DOHH2 (cell line): ENCODE results near the gene NPVF.

Experiments
- H3F3A ChIP-seq: fragments of 200-600 bp; sonication (generic), shearing (Covaris generic); 2 replicates; pipeline ENCODE4 v1.6.0; 2016; ENCODE audit warnings: antibody characterized with exemption, mild to moderate bottlenecking; ENCODE audit not compliant: control insufficient read depth, insufficient read depth
- H3K27ac ChIP-seq: fragments of 200-600 bp; sonication (generic); 2 replicates; pipeline ENCODE4 v1.5.1; 2014; ENCODE audit warnings: low read depth, mild to moderate bottlenecking, low read length, moderate library complexity
- H3K27me3 ChIP-seq: fragments of 200-600 bp; sonication (generic); 2 replicates; pipeline ENCODE4 v1.6.1; 2014; ENCODE audit warnings: mild to moderate bottlenecking, low read length, mixed read lengths; ENCODE audit not compliant: control insufficient read depth
- H3K36me3 ChIP-seq: fragments of 200-600 bp; sonication (generic); 2 replicates; pipeline ENCODE4 v1.6.1; 2014; ENCODE audit warnings: mild to moderate bottlenecking, low read length, moderate library complexity, mixed read lengths; ENCODE audit not compliant: control insufficient read depth
- H3K4me1 ChIP-seq: fragments of 200-600 bp; sonication (generic); 2 replicates; pipeline ENCODE4 v1.6.1; 2014; ENCODE audit warnings: mild to moderate bottlenecking, low read length, mixed read lengths; ENCODE audit not compliant: control insufficient read depth
- H3K4me2 ChIP-seq: fragments of 200-600 bp; sonication (generic); 2 replicates; pipeline ENCODE4 v1.6.0; 2014; ENCODE audit warnings: mild to moderate bottlenecking, low read length, moderate library complexity
- H3K4me3 ChIP-seq: fragments of 200-600 bp; sonication (generic); 2 replicates; pipeline ENCODE4 v1.5.1; 2014; ENCODE audit warnings: mild to moderate bottlenecking, low read length, mixed read lengths
- H3K79me2 ChIP-seq: fragments of 200-600 bp; sonication (generic); 2 replicates; pipeline ENCODE4 v1.6.1; 2014; ENCODE audit warnings: mild to moderate bottlenecking, low read length, mixed read lengths; ENCODE audit not compliant: control insufficient read depth
- H3K9me2 ChIP-seq: fragments of 200-600 bp; sonication (generic); replicated peaks from 2 replicates; pipeline ENCODE4 v1.6.1; 2014; ENCODE audit warnings: mild to moderate bottlenecking, low read length, mixed read lengths; ENCODE audit not compliant: control insufficient read depth
- H3K9me3 ChIP-seq: fragments of 200-600 bp; sonication (generic); 2 replicates; pipeline ENCODE4 v1.6.1; 2014; ENCODE audit warnings: antibody characterized with exemption, low read length, mixed read lengths; ENCODE audit not compliant: control insufficient read depth, insufficient read depth
- H4K20me1 ChIP-seq: fragments of 200-600 bp; sonication (generic); 2 replicates; pipeline ENCODE4 v1.6.0; 2014; ENCODE audit warnings: low read depth, mild to moderate bottlenecking, antibody characterized with exemption, low read length, moderate library complexity; ENCODE audit not compliant: control insufficient read depth, insufficient read depth
- CTCF ChIP-seq: fragments of 200-600 bp; sonication (generic); IDR thresholded peaks from one replicate; pipeline ENCODE4 v1.5.1; 2014; ENCODE audit warnings: antibody characterized with exemption, mild to moderate bottlenecking, low read depth, low read length; ENCODE audit not compliant: poor library complexity, severe bottlenecking
- EZH2phosphoT487 ChIP-seq: fragments of 200-600 bp; sonication (generic); IDR thresholded peaks from 2 replicates; pipeline ENCODE4 v1.6.1; 2017; ENCODE audit warnings: borderline replicate concordance, mild to moderate bottlenecking, antibody characterized with exemption, low read length, moderate library complexity, mixed read lengths

NPVF gene

DNA sequence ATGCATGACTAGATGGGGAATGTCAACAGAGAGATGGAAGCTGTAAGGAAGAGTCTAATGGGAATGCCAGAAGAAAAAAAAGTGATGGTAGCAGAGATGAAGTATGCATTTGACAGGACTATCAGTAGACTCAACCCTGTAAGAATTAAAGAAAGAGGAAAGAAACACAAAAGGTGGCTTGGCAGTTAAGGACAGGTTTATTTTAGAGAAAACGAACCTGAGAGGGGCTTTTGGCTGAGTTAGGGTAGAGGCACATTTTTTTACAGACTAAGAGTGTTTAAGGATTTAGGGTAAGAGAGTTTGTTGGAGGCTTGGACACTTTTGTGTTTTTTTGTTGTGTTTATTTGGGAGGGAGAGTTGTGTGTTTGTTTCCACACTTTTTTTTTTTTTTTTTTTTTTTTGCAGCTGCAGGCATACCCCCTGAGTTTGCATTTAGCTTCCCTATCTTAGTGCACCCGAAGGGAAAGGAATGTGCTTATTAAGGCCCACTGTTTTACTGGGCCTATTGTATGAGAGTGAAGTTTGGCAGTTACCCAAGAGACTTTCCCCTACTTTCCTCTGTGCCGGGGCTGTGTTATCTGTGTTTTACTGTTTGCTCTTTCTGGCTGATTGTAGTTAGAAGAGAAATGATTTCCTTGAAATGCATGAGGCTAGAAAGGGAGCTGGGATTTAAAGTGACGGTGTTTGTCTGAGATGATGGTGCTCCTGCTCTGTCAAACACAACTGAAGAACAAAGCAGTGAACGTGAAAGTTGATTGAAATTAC is 32.0 kb downstream of the NPVF start:
- H3K9me3 ChIP-seq = no peaks in the 10 kb centered on the region
- no peaks in the 10 kb centered on the region for H3K36me3 ChIP-seq
- H4K20me1 ChIP-seq = no peaks in the 10 kb centered on the region
- no peak overlapping the region for H3K4me3 ChIP-seq
- H3K9me2 ChIP-seq = no peaks in the 10 kb centered on the region
- TF ChIP-seq EZH2phosphoT487 (no peak), CTCF (no peak)
- no peak overlapping the region for H3K27ac ChIP-seq
- H3F3A ChIP-seq = no peaks in the 10 kb centered on the region
- no peaks in the 10 kb centered on the region for H3K4me1 ChIP-seq
- H3K27me3 ChIP-seq = peaks cover 40% of the 10 kb centered on the region
- H3K79me2 ChIP-seq = no peaks in the 10 kb centered on the region
- H3K4me2 ChIP-seq = no peak overlapping the region

DNA sequence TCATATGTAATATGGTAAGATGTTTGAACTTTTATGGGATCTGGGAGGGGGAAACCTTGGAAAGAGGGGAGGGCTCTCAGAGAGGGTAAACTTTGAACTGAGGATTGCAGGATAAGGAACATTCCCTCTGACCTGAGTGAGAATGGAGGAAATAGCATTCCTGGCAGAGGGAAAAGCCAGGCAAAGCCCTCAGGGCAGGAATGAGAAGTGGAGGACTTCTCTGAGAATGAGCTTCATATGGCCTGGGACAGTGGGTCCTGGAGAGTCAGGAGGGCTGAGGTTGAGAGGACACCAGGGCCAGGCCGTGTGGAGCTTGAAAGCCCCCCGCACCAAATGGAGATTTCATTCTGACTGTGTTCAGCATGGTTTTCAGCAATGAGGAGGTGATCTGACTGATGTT is 34.2 kb downstream of the NPVF start:
- Histone ChIP-seq H3K4me2 (no peak overlapping the region), H4K20me1 (no peaks in the 10 kb centered on the region)

DNA sequence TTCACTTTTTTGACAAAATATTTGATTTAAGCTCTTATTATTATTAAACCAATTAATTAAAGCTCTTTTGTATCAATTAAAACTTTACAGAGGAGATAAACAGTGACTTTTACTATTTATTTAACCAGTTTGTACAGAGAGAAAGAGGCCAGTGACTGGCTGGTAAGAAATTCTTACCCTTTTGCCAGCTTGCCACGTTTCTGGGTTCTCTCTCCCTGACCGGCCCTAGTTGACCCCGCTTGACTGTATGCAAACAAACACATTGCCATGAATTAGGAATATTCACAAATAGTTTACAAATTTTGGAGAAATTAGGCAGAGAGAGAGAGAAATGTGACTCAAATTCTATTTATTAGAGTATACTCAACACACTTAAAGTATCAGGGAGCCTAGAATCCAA is 36.2 kb downstream of the NPVF start:
- Histone ChIP-seq H3K4me2 (no peak overlapping the region), H3K27me3 (peaks cover 16% of the 10 kb centered on the region), H3K4me1 (no peaks in the 10 kb centered on the region), H3F3A (no peaks in the 10 kb centered on the region), H4K20me1 (no peaks in the 10 kb centered on the region), H3K79me2 (no peaks in the 10 kb centered on the region), H3K36me3 (no peaks in the 10 kb centered on the region), H3K9me3 (no peaks in the 10 kb centered on the region), H3K27ac (no peak overlapping the region), H3K9me2 (no peaks in the 10 kb centered on the region), H3K4me3 (no peak overlapping the region)
- TF ChIP-seq EZH2phosphoT487 (no peak), CTCF (no peak)

More for the DNA sequence above, 34.2 kb downstream of the NPVF start:
- no peaks in the 10 kb centered on the region for H3K79me2 ChIP-seq
- H3K27me3 ChIP-seq = peaks cover 32% of the 10 kb centered on the region
- H3K9me2 ChIP-seq = no peaks in the 10 kb centered on the region
- H3K27ac ChIP-seq = no peak overlapping the region
- H3K9me3 ChIP-seq = no peaks in the 10 kb centered on the region
- no peak overlapping the region for H3K4me3 ChIP-seq
- no peak for TF ChIP-seq CTCF
- TF ChIP-seq EZH2phosphoT487 = no peak
- no peaks in the 10 kb centered on the region for H3F3A ChIP-seq
- H3K36me3 ChIP-seq = no peaks in the 10 kb centered on the region
- H3K4me1 ChIP-seq = no peaks in the 10 kb centered on the region
